ENCODE data around the gene PDZD2.

- TF ChIP-seq EZH2 (IDR thresholded peaks at IDR 0.05; ENCODE audit: insufficient read depth, poor library complexity, severe bottlenecking), result no peak
- no peak for TF ChIP-seq EZH2phosphoT487 (IDR thresholded peaks at IDR 0.05; ENCODE audit: insufficient read depth, low read depth)
These were observed 12.3 kb downstream of the PDZD2 start for GRCh38 chr5:31651241-31651640.
